HFF-Myc (cell line): Measurements from ENCODE around the gene TPM4.

Experiments used
- DNase-seq: peaks from one replicate; pipeline ENCODE4 v3.0.0-alpha.2; 2011; ENCODE audit warnings: low read depth; ENCODE audit errors: extremely low read depth
- H3K4me3 ChIP-seq: replicated peaks from 2 replicates; pipeline ENCODE4 v1.5.1; 2011; ENCODE audit warnings: low read depth, mild to moderate bottlenecking, control low read depth, low read length
- CTCF ChIP-seq: IDR thresholded peaks from 2 replicates; pipeline ENCODE4 v1.5.1; 2012; ENCODE audit warnings: mild to moderate bottlenecking, low read depth, low read length, control low read depth; ENCODE audit errors: missing control alignments

The TPM4 gene

GRCh38 chr19:16045893-16046292 is 30.4 kb upstream of the TPM4 start:
- H3K4me3 ChIP-seq: no peak overlapping the region
- TF ChIP-seq CTCF: no peak
- DNase-seq: no peak

GRCh38 chr19:16048583-16048982 is 27.7 kb upstream of the TPM4 start:
- DNase-seq: no peak
- no peak for TF ChIP-seq CTCF

GRCh38 chr19:16051254-16052025 is 24.9 kb upstream of the TPM4 start:
- no peak for TF ChIP-seq CTCF
- no peak for DNase-seq
- H3K4me3 ChIP-seq: no peak overlapping the region

More at GRCh38 chr19:16048583-16048982, 27.7 kb upstream of the TPM4 start:
- no peak overlapping the region for H3K4me3 ChIP-seq

GRCh38 chr19:16052353-16052752 is 23.9 kb upstream of the TPM4 start:
- DNase-seq: no peak

DNA sequence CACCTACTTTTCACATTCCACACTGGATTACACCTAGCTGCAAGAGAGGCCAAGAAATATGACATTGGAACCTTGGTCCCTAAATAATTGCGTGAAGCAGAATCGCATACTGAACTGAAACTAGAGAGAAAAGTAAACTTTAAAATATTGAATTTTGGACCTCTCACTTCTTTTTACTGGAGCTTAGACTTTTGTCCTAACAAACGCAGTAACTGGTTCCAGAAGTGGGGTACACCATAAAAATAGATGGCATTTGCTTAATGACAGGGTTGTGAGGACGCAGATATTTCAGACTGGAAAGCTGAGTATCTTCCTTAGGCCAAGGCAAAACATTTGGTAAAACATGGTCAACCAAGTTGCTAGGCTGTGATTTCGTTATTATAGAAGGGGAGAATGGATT is 19.2 kb upstream of the TPM4 start:
- no peak for DNase-seq
- no peak overlapping the region for H3K4me3 ChIP-seq

More at GRCh38 chr19:16052353-16052752, 23.9 kb upstream of the TPM4 start:
- TF ChIP-seq CTCF: no peak
- no peak overlapping the region for H3K4me3 ChIP-seq

DNA sequence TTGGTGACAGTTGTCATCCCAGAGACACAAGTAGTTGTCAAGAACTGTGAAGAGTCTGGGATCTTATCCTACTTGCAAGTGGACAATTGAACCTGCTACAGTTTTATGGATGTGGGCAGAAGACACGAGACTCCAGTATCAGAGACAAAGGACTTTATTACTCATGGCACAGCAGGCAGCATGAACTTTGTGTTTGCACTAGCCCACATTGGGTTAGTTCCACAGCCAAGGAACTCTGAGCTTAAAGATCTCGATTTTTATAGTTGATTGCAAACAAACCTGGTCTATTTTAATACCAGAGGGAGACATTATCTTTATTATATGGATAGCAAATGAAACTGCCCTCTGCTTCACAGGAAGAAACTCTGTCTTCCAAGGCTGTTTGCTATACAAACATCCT is 16.0 kb upstream of the TPM4 start:
- no peak for TF ChIP-seq CTCF
- DNase-seq: no peak
- H3K4me3 ChIP-seq: no peak overlapping the region

More for the DNA sequence above, 19.2 kb upstream of the TPM4 start:
- no peak for TF ChIP-seq CTCF
